ENCODE measurements around the gene NWD2. TPM values are rescaled to one million over a fixed set of nuclear protein-coding genes. Genes with fewer than 3 reads are reported as not detected.
A peak's percentile ranks its signal among the peaks of the same experiment; 100 is the strongest.

Gene NWD2
- total and polyA plus RNA-seq, 3 donors from 2014 or later, result 0.12 to 0.63 (median 0.50) TPM

- DNase-seq, result peak; percentile 82
- TF ChIP-seq, protein P1, sequence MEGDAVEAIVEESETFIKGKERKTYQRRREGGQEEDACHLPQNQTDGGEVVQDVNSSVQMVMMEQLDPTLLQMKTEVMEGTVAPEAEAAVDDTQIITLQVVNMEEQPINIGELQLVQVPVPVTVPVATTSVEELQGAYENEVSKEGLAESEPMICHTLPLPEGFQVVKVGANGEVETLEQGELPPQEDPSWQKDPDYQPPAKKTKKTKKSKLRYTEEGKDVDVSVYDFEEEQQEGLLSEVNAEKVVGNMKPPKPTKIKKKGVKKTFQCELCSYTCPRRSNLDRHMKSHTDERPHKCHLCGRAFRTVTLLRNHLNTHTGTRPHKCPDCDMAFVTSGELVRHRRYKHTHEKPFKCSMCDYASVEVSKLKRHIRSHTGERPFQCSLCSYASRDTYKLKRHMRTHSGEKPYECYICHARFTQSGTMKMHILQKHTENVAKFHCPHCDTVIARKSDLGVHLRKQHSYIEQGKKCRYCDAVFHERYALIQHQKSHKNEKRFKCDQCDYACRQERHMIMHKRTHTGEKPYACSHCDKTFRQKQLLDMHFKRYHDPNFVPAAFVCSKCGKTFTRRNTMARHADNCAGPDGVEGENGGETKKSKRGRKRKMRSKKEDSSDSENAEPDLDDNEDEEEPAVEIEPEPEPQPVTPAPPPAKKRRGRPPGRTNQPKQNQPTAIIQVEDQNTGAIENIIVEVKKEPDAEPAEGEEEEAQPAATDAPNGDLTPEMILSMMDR (IDR thresholded peaks at IDR 0.05), result peak in 2 of 3 experiments; percentile 47 to 48
- TF ChIP-seq POLR2A (IDR thresholded peaks at IDR 0.05), result no peak
- Histone ChIP-seq H3K36me3 (ENCODE audit: low read depth, missing control alignments) (no peaks in the 10 kb centered on the region), H3K27me3 (no peaks in the 10 kb centered on the region), H3K4me1 (no peaks in the 10 kb centered on the region), H3K4me3 (peak overlapping the region; percentile 53 to 61), H3K9me3 (no peaks in the 10 kb centered on the region), H3K27ac (no peak overlapping the region)
- intact Hi-C loops (cut with DNase I; ENCODE audit: low total_unique reads), result no loop called here
- WGBS, 2 donors, result 4 to 5% methylated on average over 3 of the region's 3 CpGs
These were observed 208.4 kb downstream of the NWD2 start for GRCh38 chr4:37452952-37453280.

GRCh38 chr4:37453281-37453998 is 208.9 kb downstream of the NWD2 start:
- DNase-seq, result peak; percentile 75
- intact Hi-C loops (cut with DNase I; ENCODE audit: low total_unique reads), result no loop called here
- Histone ChIP-seq H3K9me3 (no peaks in the 10 kb centered on the region), H3K27ac (peak overlapping the region in 1 of 2 donors; percentile 1), H3K36me3 (ENCODE audit: low read depth, missing control alignments) (no peaks in the 10 kb centered on the region), H3K4me1 (no peaks in the 10 kb centered on the region), H3K4me3 (peak overlapping the region; percentile 53 to 61), H3K27me3 (no peaks in the 10 kb centered on the region)
- TF ChIP-seq, protein P1 (IDR thresholded peaks at IDR 0.05), result no peak
- no peak for TF ChIP-seq POLR2A (IDR thresholded peaks at IDR 0.05)
- 1 to 3% methylated on average over 22 to 44 of the region's 56 CpGs for WGBS, 2 donors

DNA sequence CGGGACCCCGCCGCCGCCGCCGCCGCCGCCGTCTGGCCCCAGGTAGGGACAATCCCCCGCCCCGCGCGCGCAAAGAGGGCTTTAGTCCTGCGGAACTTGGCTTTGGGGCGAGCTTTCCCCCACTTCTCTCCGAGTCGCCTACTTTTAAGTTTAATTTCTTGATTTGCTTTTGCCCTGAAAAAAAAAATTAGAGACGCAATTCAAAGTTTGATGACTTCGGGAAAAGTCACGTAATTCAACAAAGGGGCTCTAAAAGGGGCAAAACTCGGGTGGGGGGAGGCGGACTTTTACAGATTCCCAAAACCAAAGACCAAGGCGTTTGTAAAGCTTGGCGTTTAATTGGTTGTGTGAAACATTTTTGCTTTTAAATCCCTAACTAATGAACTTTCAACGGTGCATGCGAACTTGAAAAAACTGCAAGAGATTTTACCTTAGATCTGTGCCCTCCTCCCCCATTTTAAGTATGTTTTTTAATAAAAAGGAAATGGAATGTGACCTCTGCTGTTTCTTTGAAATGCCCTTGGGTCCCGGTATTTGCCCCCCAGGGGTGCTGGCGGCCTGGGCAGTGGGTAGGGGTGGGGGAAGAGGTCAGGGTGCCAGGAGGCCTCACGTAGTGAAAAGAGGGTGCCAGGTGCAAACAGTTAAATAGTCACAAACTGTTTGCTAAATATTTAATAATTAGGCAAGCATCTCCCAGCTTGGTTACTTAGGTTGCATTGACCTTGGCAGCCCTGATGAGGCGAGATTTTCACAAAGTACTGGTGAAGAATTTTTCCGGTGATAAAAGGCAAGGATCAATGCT is 209.7 kb downstream of the NWD2 start:
- Histone ChIP-seq H3K4me1 (no peaks in the 10 kb centered on the region), H3K27ac (peak overlapping the region in 1 of 2 donors; percentile 1), H3K9me3 (no peaks in the 10 kb centered on the region), H3K27me3 (no peaks in the 10 kb centered on the region), H3K36me3 (ENCODE audit: low read depth, missing control alignments) (no peaks in the 10 kb centered on the region), H3K4me3 (peak overlapping the region; percentile 53 to 61)
- WGBS, 2 donors, result 3% methylated on average over 23 to 32 of the region's 32 CpGs
- intact Hi-C loops (cut with DNase I; ENCODE audit: low total_unique reads), result no loop called here
- no peak for DNase-seq
- TF ChIP-seq POLR2A (IDR thresholded peaks at IDR 0.05), result no peak
- TF ChIP-seq, protein P1 (IDR thresholded peaks at IDR 0.05), result no peak

DNA sequence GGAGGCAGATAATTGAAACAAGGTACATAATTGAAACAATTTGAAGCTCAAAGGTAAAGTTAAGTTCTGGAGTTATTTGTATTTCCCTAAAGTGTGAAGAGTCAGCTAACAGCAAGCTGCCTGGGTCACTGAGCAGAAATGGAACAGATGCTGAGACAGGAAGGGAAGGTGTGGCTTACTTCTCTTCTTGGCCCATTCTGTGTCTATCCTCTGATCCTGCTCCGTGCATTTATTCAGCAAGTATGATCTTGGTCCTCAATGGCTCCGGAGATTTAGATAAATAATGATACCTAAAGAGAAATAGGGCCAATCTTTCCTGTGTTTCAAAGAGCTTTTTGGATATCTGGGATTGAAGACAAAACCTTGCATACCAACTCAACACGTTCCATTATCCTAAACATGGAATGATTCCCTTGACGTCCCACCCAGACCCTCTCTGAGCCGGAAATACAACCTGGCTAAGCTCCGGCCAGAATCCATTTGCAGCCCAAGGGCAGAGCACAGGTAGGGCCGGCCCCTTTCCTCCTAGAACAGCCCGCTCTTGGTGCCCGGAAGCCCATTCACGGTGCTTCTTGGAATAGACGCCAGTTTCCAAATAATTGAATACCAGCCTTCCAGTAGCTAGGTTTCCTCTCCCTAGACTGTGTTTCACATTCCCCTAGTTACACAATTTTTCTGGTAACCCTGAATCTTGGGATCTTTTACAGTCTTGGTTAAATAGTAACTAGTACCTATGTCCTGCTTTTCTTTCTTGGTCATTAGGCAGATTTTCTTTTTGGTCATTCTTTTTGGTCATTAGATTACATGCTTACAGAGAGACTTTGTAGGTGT is 211.0 kb downstream of the NWD2 start:
- intact Hi-C loops (cut with DNase I; ENCODE audit: low total_unique reads), result no loop called here
- H3K4me3 ChIP-seq, result no peak overlapping the region
- no peaks in the 10 kb centered on the region for H3K9me3 ChIP-seq
- no peak overlapping the region for H3K27ac ChIP-seq
- no peaks in the 10 kb centered on the region for H3K36me3 ChIP-seq (ENCODE audit: low read depth, missing control alignments)
- no peaks in the 10 kb centered on the region for H3K27me3 ChIP-seq
- 66 to 72% methylated on average over 11 of the region's 11 CpGs for WGBS, 2 donors
- no peak for TF ChIP-seq POLR2A (IDR thresholded peaks at IDR 0.05)
- TF ChIP-seq, protein P1 (IDR thresholded peaks at IDR 0.05), result no peak
- no peak for DNase-seq
- no peaks in the 10 kb centered on the region for H3K4me1 ChIP-seq

All from testis (tissue), 3 donors.